Stimulated activated CD8-positive, alpha-beta memory T cell treated with anti-CD3 and anti-CD28 coated beads, Interleukin-7, amount 100 ng/mL, for 4 hours (primary cell): ENCODE data around the gene SLC29A3.
"Not testable (repeated sequence)": the region's sequence is repeated elsewhere in the genome, so short reads cannot be mapped to it uniquely, and the experiment has no call there.

Experiments used
- DNase-seq, 2 donors: peaks; one replicate each; pipeline ENCODE4 v3.0.0-alpha.2; 2020; ENCODE audit warnings: low read depth in 2 of 2

The SLC29A3 gene

GRCh38 chr10:71319042-71319799, at the start of gene SLC29A3:
Gene SLC29A3, plus strand, starts transcription at chr10:71319259. Its CDS starts 51 bp downstream, at chr10:71319310.
- peak; percentile 76 to 81 for DNase-seq

GRCh38 chr10:71269301-71270288, 49.5 kb upstream of the SLC29A3 start:
- no peak for DNase-seq

- no peak for DNase-seq
These were observed 48.5 kb upstream of the SLC29A3 start for GRCh38 chr10:71270301-71271220.

GRCh38 chr10:71271662-71272055, 47.4 kb upstream of the SLC29A3 start:
- no peak for DNase-seq

- no peak for DNase-seq
These were observed 46.8 kb upstream of the SLC29A3 start for GRCh38 chr10:71272056-71272771.

- DNase-seq = not testable (repeated sequence)
These were observed 46.1 kb upstream of the SLC29A3 start for GRCh38 chr10:71272974-71273373.

- DNase-seq = no peak
These were observed 45.6 kb upstream of the SLC29A3 start for GRCh38 chr10:71273506-71273905.

- no peak for DNase-seq
These were observed 43.9 kb upstream of the SLC29A3 start for GRCh38 chr10:71274901-71275796.

- DNase-seq = no peak
These were observed 42.2 kb upstream of the SLC29A3 start for GRCh38 chr10:71276873-71277272.

- no peak for DNase-seq
These were observed 41.0 kb upstream of the SLC29A3 start for GRCh38 chr10:71277914-71278665.

GRCh38 chr10:71278691-71279588, 40.1 kb upstream of the SLC29A3 start:
- DNase-seq = no peak

- DNase-seq = no peak
These were observed 39.4 kb upstream of the SLC29A3 start for GRCh38 chr10:71279590-71280170.

GRCh38 chr10:71280216-71280615, 38.8 kb upstream of the SLC29A3 start:
- DNase-seq = no peak

- no peak for DNase-seq
These were observed 38.2 kb upstream of the SLC29A3 start for GRCh38 chr10:71280825-71281224.

- no peak for DNase-seq
These were observed 37.3 kb upstream of the SLC29A3 start for GRCh38 chr10:71281646-71282322.

- DNase-seq = no peak
These were observed 36.8 kb upstream of the SLC29A3 start for GRCh38 chr10:71282323-71282680.

- no peak for DNase-seq
These were observed 35.6 kb upstream of the SLC29A3 start for GRCh38 chr10:71283410-71283809.
